DND-41 (cell line): ENCODE measurements around the gene ST8SIA1.

ENCODE experiments used
- EZH2 ChIP-seq: IDR thresholded peaks from 3 replicates; pipeline ENCODE4 v1.6.1; 2012; ENCODE audit warnings: borderline replicate concordance, low read depth, mild to moderate bottlenecking, moderate library complexity, low read length, inconsistent platforms; ENCODE audit not compliant: severe bottlenecking
- TF ChIP-seq, protein P1 (sequence below): IDR thresholded peaks from 2 replicates; pipeline ENCODE4 v1.5.1; 2012; ENCODE audit warnings: borderline replicate concordance, low read length, moderate library complexity, mild to moderate bottlenecking; ENCODE audit not compliant: poor library complexity, severe bottlenecking; ENCODE audit errors: extremely low read depth

DNA sequence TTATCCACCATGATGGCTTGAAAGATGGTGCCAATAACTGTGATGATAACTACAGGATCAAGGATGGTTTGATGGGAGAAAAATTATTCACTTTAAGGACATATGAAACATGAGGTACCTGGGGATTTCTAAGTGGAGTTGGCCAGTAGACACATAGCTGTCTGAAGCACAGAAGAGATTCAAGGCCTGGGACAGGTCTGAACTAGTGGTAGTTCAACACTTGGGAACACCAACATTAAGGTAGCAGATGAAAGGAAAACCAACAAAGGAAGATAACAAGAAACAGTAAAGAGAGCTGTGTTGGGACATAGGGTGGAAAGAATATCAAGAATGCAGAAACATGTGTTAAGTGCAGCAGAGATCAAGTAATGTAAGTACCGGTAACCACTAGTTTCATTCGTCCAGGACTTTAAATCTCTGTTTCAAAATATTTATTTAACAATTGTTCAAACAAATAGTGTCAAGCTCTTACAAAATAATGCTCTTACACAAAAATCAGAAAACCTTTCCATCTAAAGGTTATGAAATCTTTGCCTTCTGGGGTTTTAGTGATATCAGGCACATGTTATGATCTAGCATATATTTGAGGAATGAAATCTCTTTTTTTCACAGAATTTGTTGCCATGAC is 104.7 kb downstream of the ST8SIA1 start:
- TF ChIP-seq, protein P1, sequence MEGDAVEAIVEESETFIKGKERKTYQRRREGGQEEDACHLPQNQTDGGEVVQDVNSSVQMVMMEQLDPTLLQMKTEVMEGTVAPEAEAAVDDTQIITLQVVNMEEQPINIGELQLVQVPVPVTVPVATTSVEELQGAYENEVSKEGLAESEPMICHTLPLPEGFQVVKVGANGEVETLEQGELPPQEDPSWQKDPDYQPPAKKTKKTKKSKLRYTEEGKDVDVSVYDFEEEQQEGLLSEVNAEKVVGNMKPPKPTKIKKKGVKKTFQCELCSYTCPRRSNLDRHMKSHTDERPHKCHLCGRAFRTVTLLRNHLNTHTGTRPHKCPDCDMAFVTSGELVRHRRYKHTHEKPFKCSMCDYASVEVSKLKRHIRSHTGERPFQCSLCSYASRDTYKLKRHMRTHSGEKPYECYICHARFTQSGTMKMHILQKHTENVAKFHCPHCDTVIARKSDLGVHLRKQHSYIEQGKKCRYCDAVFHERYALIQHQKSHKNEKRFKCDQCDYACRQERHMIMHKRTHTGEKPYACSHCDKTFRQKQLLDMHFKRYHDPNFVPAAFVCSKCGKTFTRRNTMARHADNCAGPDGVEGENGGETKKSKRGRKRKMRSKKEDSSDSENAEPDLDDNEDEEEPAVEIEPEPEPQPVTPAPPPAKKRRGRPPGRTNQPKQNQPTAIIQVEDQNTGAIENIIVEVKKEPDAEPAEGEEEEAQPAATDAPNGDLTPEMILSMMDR, result no peak
- TF ChIP-seq EZH2, result no peak
